ENCODE results near the gene OLIG2.
A peak's percentile ranks its signal among the peaks of the same experiment; 100 is the strongest.

Gene OLIG2

DNA sequence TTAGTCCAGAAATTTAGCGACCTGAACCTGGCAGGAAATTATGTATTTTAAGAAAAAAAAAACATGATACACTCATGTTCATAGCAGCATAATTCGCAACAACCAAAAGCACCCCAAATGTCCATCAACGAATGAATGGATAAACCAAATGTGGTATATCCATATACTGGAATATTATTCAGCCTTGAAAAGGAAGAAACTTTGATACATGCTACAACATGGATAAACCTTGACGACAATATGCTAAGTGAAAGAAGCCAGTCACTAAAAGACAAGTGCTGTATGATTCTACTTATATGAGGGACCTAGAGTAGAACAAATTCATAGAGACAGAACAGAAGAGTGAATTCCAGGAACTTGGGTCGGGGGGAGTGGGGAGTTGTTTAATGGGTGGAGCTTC, 43.5 kb downstream of the OLIG2 start:
- DNase-seq, result no peak

DNA sequence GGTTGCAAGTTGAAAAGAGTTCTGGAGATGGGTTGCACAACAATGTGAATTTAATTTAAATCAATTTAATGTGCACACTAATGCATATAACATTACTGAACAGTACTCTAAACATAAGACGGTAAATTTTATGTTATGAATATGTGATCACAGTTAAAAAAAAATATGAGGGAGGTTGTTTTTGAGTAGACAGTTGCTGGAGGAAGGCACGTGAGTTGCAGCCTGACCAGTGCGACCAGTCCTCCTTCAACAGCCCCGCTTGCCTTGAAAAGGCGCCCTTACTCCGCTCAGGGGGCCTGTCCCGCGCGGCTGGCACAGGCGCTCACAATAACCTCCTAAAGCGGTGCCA, 43.9 kb downstream of the OLIG2 start:
- DNase-seq, result no peak

DNA sequence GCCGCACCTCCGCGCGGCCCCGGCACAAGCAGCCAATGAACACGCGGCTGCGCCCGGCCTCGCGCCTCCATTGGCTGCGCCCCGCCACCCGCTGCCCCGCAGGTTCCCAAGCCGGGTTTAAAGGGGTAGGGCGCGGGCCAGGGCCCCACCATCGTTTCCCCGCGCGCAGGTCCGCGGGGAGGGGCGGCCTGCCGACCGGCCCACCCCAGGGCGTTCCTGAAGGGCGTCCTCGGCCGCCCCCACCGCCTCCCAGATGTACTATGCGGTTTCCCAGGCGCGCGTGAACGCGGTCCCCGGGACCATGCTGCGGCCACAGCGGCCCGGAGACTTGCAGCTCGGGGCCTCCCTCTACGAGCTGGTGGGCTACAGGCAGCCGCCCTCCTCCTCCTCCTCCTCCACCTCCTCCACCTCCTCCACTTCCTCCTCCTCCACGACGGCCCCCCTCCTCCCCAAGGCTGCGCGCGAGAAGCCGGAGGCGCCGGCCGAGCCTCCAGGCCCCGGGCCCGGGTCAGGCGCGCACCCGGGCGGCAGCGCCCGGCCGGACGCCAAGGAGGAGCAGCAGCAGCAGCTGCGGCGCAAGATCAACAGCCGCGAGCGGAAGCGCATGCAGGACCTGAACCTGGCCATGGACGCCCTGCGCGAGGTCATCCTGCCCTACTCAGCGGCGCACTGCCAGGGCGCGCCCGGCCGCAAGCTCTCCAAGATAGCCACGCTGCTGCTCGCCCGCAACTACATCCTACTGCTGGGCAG, 44.4 kb downstream of the OLIG2 start, which contains the start of gene OLIG1:
Gene OLIG1, plus strand, starts transcription at position 148 of the 750 bp plus-strand sequence. Its CDS starts 106 bp downstream, at position 254.
- DNase-seq, result peak; percentile 13

DNA sequence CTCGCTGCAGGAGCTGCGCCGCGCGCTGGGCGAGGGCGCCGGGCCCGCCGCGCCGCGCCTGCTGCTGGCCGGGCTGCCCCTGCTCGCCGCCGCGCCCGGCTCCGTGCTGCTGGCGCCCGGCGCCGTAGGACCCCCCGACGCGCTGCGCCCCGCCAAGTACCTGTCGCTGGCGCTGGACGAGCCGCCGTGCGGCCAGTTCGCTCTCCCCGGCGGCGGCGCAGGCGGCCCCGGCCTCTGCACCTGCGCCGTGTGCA, 44.9 kb downstream of the OLIG2 start:
- no peak for DNase-seq

DNA sequence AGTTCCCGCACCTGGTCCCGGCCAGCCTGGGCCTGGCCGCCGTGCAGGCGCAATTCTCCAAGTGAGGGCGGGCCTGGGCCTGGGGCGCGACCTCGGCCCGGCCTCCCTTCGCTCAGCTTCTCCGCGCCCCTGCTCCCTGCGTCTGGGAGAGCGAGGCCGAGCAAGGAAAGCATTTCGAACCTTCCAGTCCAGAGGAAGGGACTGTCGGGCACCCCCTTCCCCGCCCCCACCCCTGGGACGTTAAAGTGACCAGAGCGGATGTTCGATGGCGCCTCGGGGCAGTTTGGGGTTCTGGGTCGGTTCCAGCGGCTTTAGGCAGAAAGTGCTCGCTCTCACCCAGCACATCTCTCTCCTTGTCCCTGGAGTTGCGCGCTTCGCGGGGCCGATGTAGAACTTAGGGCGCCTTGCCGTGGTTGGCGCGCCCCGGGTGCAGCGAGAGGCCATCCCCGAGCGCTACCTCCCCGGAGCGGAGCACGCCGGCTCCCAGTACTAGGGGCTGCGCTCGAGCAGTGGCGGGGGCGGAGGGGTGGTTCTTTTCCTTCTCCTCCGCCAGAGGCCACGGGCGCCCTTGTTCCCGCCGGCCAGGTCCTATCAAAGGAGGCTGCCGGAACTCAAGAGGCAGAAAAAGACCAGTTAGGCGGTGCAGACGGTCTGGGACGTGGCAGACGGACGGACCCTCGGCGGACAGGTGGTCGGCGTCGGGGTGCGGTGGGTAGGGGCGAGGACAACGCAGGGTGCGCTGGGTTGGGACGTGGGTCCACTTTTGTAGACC, 45.4 kb downstream of the OLIG2 start:
- no peak for DNase-seq

DNA sequence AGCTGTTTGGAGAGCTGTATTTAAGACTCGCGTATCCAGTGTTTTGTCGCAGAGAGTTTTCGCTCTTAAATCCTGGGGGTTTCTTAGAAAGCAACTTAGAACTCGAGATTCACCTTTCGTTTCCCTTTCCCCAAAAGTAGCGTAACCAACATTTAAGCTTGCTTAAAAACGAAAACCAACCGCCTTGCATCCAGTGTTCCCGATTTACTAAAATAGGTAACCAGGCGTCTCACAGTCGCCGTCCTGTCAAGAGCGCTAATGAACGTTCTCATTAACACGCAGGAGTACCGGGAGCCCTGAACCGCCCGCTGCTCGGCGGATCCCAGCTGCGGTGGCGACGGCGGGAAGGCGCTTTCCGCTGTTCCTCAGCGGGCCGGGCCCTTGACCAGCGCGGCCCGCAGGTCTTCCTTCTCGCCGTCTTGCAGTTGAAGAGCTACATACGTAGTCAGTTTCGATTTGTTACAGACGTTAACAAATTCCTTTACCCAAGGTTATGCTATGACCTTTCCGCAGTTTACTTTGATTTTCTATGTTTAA, 46.1 kb downstream of the OLIG2 start:
- DNase-seq, result no peak

DNA sequence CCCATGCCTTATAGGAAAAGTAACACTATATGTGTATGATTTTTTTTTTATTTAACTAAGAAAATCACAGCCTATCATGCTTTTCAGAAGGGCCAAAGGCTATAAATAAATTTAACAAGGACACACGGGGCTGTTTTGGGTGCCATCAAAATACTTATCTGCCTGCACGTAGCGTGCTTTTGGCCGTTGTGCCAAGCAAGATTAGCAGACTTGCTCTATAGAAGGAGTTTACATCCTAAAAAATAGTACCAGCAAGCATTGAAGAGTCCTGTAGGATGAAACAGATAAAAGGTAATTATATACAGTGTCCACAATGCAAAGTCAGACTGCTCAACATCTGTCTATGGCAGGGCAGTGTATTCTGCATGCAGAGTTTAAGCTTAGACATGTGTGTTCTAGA, 47.9 kb downstream of the OLIG2 start:
- DNase-seq, result no peak

DNA sequence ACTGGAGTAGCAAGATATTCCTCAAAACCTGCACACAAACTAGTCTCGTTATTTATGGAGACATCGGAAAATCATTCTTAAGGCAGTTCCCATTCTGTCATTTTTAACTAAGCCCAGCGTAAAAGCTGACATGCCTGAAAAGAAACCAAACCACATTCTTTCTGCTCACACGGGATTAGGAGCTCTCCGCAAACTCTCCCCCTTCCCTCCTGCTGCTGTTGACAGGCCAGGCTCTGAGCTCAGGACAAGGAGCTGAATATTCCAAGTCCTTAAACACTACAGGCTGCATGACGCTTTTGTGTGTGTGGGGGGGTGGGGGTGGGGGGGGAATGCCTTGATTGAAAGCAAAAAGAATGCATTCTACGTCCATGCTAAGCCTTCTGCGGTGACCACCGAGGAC, 49.4 kb downstream of the OLIG2 start:
- no peak for DNase-seq

DNA sequence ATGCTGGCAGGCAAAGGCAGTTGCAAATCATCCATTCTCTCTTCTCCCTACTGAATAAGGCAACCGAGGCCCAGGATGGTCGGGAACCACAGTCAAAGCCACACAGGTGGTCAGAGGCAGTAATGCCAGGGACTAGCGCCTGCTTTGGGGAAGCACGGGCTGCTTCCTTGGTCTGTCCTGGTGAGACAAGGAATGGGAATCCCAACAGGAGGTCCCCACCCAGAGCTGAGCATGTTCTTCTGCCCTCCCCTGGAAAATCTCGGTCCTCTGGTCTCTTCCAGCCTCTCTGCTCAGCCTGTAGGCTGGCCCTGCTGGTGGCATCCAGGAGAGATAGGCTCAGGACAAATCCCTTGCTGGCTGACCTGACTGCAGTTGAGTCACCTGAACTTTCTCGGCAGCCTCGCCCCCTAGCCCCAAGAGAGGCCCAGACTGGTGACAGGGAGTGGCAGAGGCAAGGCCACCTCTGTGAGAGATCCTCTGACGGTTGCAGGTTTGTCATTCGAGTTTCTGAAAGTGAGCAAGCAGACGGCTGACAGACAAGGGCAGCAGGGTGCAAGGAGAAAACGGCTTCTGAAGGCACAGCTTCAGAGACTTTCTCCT, 50.0 kb downstream of the OLIG2 start:
- DNase-seq, result no peak

DNA sequence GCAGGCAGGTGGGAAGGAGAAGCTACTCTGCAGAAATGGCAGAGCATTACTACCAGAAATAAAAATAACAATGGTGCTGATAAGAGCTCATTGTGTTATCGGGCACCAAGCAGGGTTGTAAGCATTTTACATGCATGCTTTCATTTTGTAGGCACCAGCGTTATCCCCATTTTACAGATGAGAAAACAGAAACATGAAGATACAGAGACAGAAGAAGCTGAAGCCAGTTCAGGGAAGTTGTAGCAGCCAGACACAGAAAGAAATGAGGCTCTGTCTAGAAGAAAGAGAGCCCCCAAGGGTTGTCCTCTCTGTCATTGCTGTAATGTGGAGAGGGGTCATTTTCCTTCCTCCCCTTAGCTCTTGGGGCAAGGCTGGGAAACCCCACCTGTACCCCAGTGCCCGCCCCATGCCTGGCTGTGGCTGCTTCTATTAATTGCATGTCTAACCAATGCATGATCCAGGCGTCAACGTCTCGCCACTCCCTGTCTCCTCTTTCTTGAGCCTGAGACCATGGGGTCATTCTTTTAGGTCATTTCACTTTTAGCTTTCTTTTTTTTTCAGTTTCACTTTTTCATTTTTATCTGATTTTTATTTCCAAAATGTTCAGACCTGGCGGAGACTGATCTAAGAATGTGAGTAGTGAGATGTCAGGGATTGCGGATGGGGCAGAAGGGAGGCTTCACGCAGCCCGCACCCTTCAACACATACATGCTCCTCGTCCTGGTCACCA, 51.0 kb downstream of the OLIG2 start:
- no peak for DNase-seq

Data from fibroblast of skin of back (primary cell).